HCT116 (cell line): ENCODE data around the gene CTIF. TPM values are rescaled to one million over a fixed set of nuclear protein-coding genes. Genes with fewer than 3 reads are reported as not detected.

Experiments used
- ATAC-seq: fragments of 200-7000 bp; cut with Tn5 transposase; 2 replicates; pipeline ENCODE4 v1.9.1; 2020; ENCODE audit warnings: mild to moderate bottlenecking, moderate library complexity
- BruUV-seq: library from RNA; stranded (reverse); fragments of 400-500 nt; replicated peaks from 2 replicates; lab custom pipeline; 2021; lab: Mats Ljungman, UMichigan
- CTCF ChIA-PET: fragments of 300-600 bp; sonication (Branson Sonifier 250); formaldehyde crosslinking; loops from one replicate; lab custom pipeline; 2021; ENCODE audit warnings: antibody characterized with exemption; lab: Charles Lee
- POLR2A ChIA-PET: fragments of 300-600, 350-600 bp; sonication (Branson Sonifier 250); formaldehyde crosslinking; loops from one replicate; lab custom pipeline; 2021; ENCODE audit warnings: antibody characterized with exemption; lab: Charles Lee
- RAD21 ChIA-PET, 2 experiments: fragments of 300-600 bp; sonication (Branson Sonifier 250); formaldehyde crosslinking; loops; one replicate each; lab custom pipeline; 2023; ENCODE audit warnings: low total read pairs in 2 of 2; ENCODE audit not compliant: uncharacterized antibody in 2 of 2, unreplicated experiment in 2 of 2, low non-redundant PET in 1 of 2; lab: Charles Lee
- DNase-seq: peaks from one replicate; pipeline ENCODE4 v3.0.0-alpha.2; 2010; ENCODE audit warnings: low read depth, low spot score
- H2AFZ ChIP-seq: fragments of 200-600 bp; shearing (Covaris generic), sonication (generic); 2 replicates; pipeline ENCODE4 v1.6.1; 2017; ENCODE audit warnings: low read depth, mixed run types, mixed read lengths, antibody characterized with exemption, low read length; ENCODE audit not compliant: poor library complexity, severe bottlenecking
- H3K27ac ChIP-seq: 2 replicates; pipeline ENCODE4 v1.5.1; 2012; ENCODE audit warnings: low read depth, low read length
- H3K27me3 ChIP-seq: fragments of 200-600 bp; sonication (generic); 2 replicates; pipeline ENCODE4 v1.6.1; 2016; ENCODE audit warnings: mixed run types, low read length, mixed read lengths; ENCODE audit not compliant: insufficient read depth
- H3K36me3 ChIP-seq, 2 experiments: fragments of 200-500 bp in 1 of 2; fragments of 200-600 bp in 1 of 2; sonication (Bioruptor generic) in 1 of 2; sonication (generic) in 1 of 2; 2 replicates each; pipeline versions ENCODE4 v1.5.1 to v1.6.1; 2014 to 2016; ENCODE audit warnings: low read length in 2 of 2, inconsistent platforms in 1 of 2, mixed read lengths in 1 of 2, mixed run types in 1 of 2; ENCODE audit not compliant: insufficient read depth in 2 of 2, control insufficient read depth in 1 of 2
- H3K4me1 ChIP-seq, 2 experiments: fragments of 200-600 bp in 1 of 2; sonication (generic) in 1 of 2; 2 replicates each; pipeline versions ENCODE4 v1.5.1 to v1.6.1; 2012 to 2017; ENCODE audit warnings: low read length in 2 of 2, inconsistent platforms in 1 of 2, mild to moderate bottlenecking in 1 of 2, mixed read lengths in 1 of 2, mixed run types in 1 of 2, moderate library complexity in 1 of 2; ENCODE audit not compliant: insufficient read depth in 2 of 2, control insufficient read depth in 1 of 2
- H3K4me2 ChIP-seq: fragments of 200-600 bp; sonication (generic); 2 replicates; pipeline ENCODE4 v1.6.1; 2017; ENCODE audit warnings: mixed run types, low read length, mixed read lengths
- H3K4me3 ChIP-seq, 2 experiments: fragments of 200-600 bp in 1 of 2; sonication (generic) in 1 of 2; replicated peaks in 1 of 2; 2 replicates each; pipeline ENCODE4 v1.5.1; 2011 to 2016; ENCODE audit warnings: low read length in 2 of 2, control low read depth in 1 of 2, low read depth in 1 of 2, mild to moderate bottlenecking in 1 of 2, mixed read lengths in 1 of 2, mixed run types in 1 of 2
- H3K79me2 ChIP-seq: fragments of 200-600 bp; sonication (generic); 2 replicates; pipeline ENCODE4 v1.6.1; 2017; ENCODE audit warnings: mild to moderate bottlenecking, mixed run types, low read length, moderate library complexity, mixed read lengths; ENCODE audit not compliant: insufficient read depth
- H3K9ac ChIP-seq: fragments of 200-600 bp; sonication (generic); 2 replicates; pipeline ENCODE4 v1.6.1; 2016; ENCODE audit warnings: low read length, mixed read lengths
- H3K9me2 ChIP-seq: fragments of 200-600 bp; sonication (generic), shearing (Covaris generic); 2 replicates; pipeline ENCODE4 v1.6.1; 2017; ENCODE audit warnings: mixed run types, mild to moderate bottlenecking, moderate library complexity; ENCODE audit not compliant: insufficient read depth
- H3K9me3 ChIP-seq, 2 experiments: fragments of 200-500 bp in 1 of 2; fragments of 200-600 bp in 1 of 2; sonication (Bioruptor generic) in 1 of 2; sonication (generic) in 1 of 2; 2 replicates each; pipeline ENCODE4 v1.6.1; 2014 to 2017; ENCODE audit warnings: low read length in 2 of 2, mixed read lengths in 2 of 2, inconsistent platforms in 1 of 2, low read depth in 1 of 2, mild to moderate bottlenecking in 1 of 2, mixed run types in 1 of 2, moderate library complexity in 1 of 2; ENCODE audit not compliant: control insufficient read depth in 1 of 2, insufficient read depth in 1 of 2
- H4K20me1 ChIP-seq: fragments of 200-600 bp; sonication (generic), shearing (Covaris generic); 2 replicates; pipeline ENCODE4 v1.6.1; 2017; ENCODE audit warnings: mixed run types, mild to moderate bottlenecking, moderate library complexity; ENCODE audit not compliant: insufficient read depth
- CEBPB ChIP-seq: IDR thresholded peaks from 2 replicates; pipeline ENCODE4 v1.6.1; 2012; ENCODE audit warnings: low read depth
- EGR1 ChIP-seq: IDR thresholded peaks from 2 replicates; pipeline ENCODE4 v1.6.1; 2012; ENCODE audit warnings: low read depth
- EZH2phosphoT487 ChIP-seq: fragments of 200-600 bp; IDR thresholded peaks from 2 replicates; pipeline ENCODE4 v1.6.1; 2018; ENCODE audit warnings: antibody characterized with exemption, borderline replicate concordance
- POLR2A ChIP-seq: IDR thresholded peaks from 2 replicates; pipeline ENCODE4 v1.7.0; 2011; ENCODE audit warnings: borderline replicate concordance; ENCODE audit not compliant: insufficient read depth, insufficient read length; ENCODE audit errors: extremely low read depth
- POLR2AphosphoS5 ChIP-seq: IDR thresholded peaks from 2 replicates; pipeline ENCODE4 v1.6.1; 2011; ENCODE audit warnings: mild to moderate bottlenecking, low read depth, low read length, moderate library complexity
- RAD21 ChIP-seq: IDR thresholded peaks from 2 replicates; pipeline ENCODE4 v1.6.1; 2012; ENCODE audit warnings: low read depth, mild to moderate bottlenecking
- SIN3A ChIP-seq: IDR thresholded peaks from 2 replicates; pipeline ENCODE4 v1.6.1; 2012; ENCODE audit warnings: low read depth
- intact Hi-C: fragments of 100-400 bp; cut with micrococcal nuclease; formaldehyde crosslinking; loops from 2 replicates; pipeline ENCODE4 v1.10.0; 2022
- total RNA-seq: library from RNA; stranded (reverse); gene quantifications from one replicate; pipeline ENCODE4 v1.2.1, GENCODE V29; 2021; ENCODE audit not compliant: unreplicated experiment
- TF ChIP-seq, protein P1 (sequence below): IDR thresholded peaks from 2 replicates; pipeline ENCODE4 v1.6.1; 2012
- TF ChIP-seq, protein P2 (sequence below): IDR thresholded peaks from 2 replicates; pipeline ENCODE4 v1.6.1; 2012; ENCODE audit warnings: low read depth

Gene CTIF
- total RNA-seq, 1 experiment from 2014 or later: 19.7 TPM

DNA sequence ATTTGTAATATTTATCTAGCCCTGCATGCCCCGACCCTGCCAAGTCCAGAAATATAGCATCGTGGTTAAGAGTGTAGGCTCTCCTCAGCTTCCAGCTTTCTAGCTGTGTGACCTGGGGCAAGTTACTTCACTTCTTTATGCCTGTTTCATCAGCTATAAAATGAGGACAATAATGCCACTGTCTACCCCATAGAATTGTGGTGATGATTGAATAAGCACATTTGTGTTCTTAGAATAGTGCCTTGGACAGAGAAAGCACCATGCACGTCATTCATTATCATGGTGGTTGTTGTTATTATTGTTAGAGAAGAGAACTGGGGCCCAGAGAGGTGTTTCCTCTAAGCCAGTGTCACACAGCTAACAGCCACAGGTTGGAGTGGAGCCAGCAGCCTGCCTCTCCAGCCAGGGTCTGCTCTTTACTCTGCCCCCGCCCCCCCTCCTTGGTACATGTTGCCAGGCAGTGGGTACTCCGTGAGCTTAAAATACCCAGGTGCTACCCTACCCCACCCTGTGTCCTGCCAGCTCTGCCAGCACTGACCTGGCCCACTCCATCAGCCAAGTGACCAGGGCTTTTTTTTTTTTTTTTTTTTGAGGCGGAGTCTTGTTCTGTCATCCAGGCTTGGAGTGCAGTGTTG lies 202.1 kb downstream of the CTIF start:
- intact Hi-C loops: no loop called here
- H3K4me1 ChIP-seq: peaks cover 0 to 7% of the 10 kb centered on the region in 2 experiments; a peak in 1 of 4 replicates
- H3K9ac ChIP-seq: no peak overlapping the region
- no peak overlapping the region for H3K4me2 ChIP-seq
- ChIA-PET CTCF (interaction anchor here (1.2 kb wide), 1 partner anchor 301 kb away, joined by 3 read pairs; no protein-coding TSS in a partner anchor), RAD21 (interaction anchor here in 1 of 2 experiments (0.7 kb wide), 1 partner anchor 60 kb away, joined by 4 read pairs; no protein-coding TSS in a partner anchor), POLR2A (no interaction called here)
- no peaks in the 10 kb centered on the region for H3K9me2 ChIP-seq
- H3K36me3 ChIP-seq: no peaks in the 10 kb centered on the region
- no peaks in the 10 kb centered on the region for H3K79me2 ChIP-seq
- H3K27me3 ChIP-seq: no peaks in the 10 kb centered on the region
- TF ChIP-seq POLR2AphosphoS5 (no peak), RAD21 (no peak), EZH2phosphoT487 (no peak), SIN3A (no peak), EGR1 (no peak), CEBPB (no peak), POLR2A (no peak)
- TF ChIP-seq, protein P1, sequence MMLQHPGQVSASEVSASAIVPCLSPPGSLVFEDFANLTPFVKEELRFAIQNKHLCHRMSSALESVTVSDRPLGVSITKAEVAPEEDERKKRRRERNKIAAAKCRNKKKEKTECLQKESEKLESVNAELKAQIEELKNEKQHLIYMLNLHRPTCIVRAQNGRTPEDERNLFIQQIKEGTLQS: no peak
- TF ChIP-seq, protein P2, sequence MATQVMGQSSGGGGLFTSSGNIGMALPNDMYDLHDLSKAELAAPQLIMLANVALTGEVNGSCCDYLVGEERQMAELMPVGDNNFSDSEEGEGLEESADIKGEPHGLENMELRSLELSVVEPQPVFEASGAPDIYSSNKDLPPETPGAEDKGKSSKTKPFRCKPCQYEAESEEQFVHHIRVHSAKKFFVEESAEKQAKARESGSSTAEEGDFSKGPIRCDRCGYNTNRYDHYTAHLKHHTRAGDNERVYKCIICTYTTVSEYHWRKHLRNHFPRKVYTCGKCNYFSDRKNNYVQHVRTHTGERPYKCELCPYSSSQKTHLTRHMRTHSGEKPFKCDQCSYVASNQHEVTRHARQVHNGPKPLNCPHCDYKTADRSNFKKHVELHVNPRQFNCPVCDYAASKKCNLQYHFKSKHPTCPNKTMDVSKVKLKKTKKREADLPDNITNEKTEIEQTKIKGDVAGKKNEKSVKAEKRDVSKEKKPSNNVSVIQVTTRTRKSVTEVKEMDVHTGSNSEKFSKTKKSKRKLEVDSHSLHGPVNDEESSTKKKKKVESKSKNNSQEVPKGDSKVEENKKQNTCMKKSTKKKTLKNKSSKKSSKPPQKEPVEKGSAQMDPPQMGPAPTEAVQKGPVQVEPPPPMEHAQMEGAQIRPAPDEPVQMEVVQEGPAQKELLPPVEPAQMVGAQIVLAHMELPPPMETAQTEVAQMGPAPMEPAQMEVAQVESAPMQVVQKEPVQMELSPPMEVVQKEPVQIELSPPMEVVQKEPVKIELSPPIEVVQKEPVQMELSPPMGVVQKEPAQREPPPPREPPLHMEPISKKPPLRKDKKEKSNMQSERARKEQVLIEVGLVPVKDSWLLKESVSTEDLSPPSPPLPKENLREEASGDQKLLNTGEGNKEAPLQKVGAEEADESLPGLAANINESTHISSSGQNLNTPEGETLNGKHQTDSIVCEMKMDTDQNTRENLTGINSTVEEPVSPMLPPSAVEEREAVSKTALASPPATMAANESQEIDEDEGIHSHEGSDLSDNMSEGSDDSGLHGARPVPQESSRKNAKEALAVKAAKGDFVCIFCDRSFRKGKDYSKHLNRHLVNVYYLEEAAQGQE: no peak
- H3K27ac ChIP-seq: no peak overlapping the region
- no peak overlapping the region for H3K4me3 ChIP-seq
- no peak overlapping the region for H2AFZ ChIP-seq
- H4K20me1 ChIP-seq: no peaks in the 10 kb centered on the region
- H3K9me3 ChIP-seq: no peaks in the 10 kb centered on the region
- DNase-seq: no peak
- no peak for ATAC-seq
- no TSS peak for BruUV-seq
